A673 (cell line): ENCODE measurements around the gene CHTF18. TPM values are rescaled to one million over a fixed set of nuclear protein-coding genes. Genes with fewer than 3 reads are reported as not detected.
"Not testable (repeated sequence)": the region's sequence is repeated elsewhere in the genome, so short reads cannot be mapped to it uniquely, and the experiment has no call there.

Experiments
- BruUV-seq: library from RNA; stranded (reverse); fragments of 400-500 nt; replicated peaks from 2 replicates; lab custom pipeline; 2021; lab: Mats Ljungman, UMichigan
- CTCF ChIA-PET: fragments of 300-600 bp; sonication (Branson Sonifier 250); formaldehyde crosslinking; loops from one replicate; lab custom pipeline; 2022; ENCODE audit warnings: antibody characterized with exemption; lab: Charles Lee
- POLR2A ChIA-PET: fragments of 300-600 bp; sonication (Branson Sonifier 250); formaldehyde crosslinking; loops from one replicate; lab custom pipeline; 2022; ENCODE audit warnings: antibody characterized with exemption; ENCODE audit not compliant: low non-redundant PET; lab: Charles Lee
- DNase-seq: peaks from one replicate; pipeline ENCODE4 v3.0.0-alpha.2; 2015; ENCODE audit warnings: low spot score
- H3K27ac ChIP-seq: fragments of 200-600 bp; sonication (generic); 2 replicates; pipeline ENCODE4 v1.5.1; 2016; ENCODE audit warnings: mixed run types, low read depth, mild to moderate bottlenecking, mixed read lengths, antibody characterized with exemption, low read length; ENCODE audit not compliant: poor library complexity, severe bottlenecking
- H3K27me3 ChIP-seq: fragments of 200-600 bp; sonication (generic); replicated peaks from 2 replicates; pipeline ENCODE4 v1.6.1; 2017; ENCODE audit warnings: mixed run types, low read depth, mild to moderate bottlenecking, mixed read lengths, antibody characterized with exemption, low read length; ENCODE audit not compliant: insufficient read depth, poor library complexity
- H3K36me3 ChIP-seq: fragments of 200-600 bp; sonication (generic); 2 replicates; pipeline ENCODE4 v1.6.1; 2016; ENCODE audit warnings: mixed run types, mild to moderate bottlenecking, mixed read lengths, antibody characterized with exemption, low read length; ENCODE audit not compliant: insufficient read depth, poor library complexity, severe bottlenecking
- H3K4me1 ChIP-seq: fragments of 200-600 bp; sonication (generic); 2 replicates; pipeline ENCODE4 v1.6.1; 2017; ENCODE audit warnings: mixed run types, mild to moderate bottlenecking, mixed read lengths, antibody characterized with exemption, low read length; ENCODE audit not compliant: insufficient read depth, poor library complexity, severe bottlenecking
- H3K4me3 ChIP-seq: fragments of 200-600 bp; sonication (generic); 2 replicates; pipeline ENCODE4 v1.5.1; 2016; ENCODE audit warnings: low read depth, mixed run types, mild to moderate bottlenecking, mixed read lengths, low read length; ENCODE audit not compliant: poor library complexity, severe bottlenecking
- H3K9me3 ChIP-seq: fragments of 200-600 bp; sonication (generic); 2 replicates; pipeline ENCODE4 v1.6.1; 2016; ENCODE audit warnings: mixed run types, low read depth, mild to moderate bottlenecking, mixed read lengths, antibody characterized with exemption, low read length; ENCODE audit not compliant: poor library complexity, severe bottlenecking
- EZH2 ChIP-seq: fragments of 200-600 bp; sonication (generic); IDR thresholded peaks from 2 replicates; pipeline ENCODE4 v1.6.1; 2017; ENCODE audit warnings: borderline replicate concordance, low read depth, mild to moderate bottlenecking, mixed read lengths, antibody characterized with exemption, low read length; ENCODE audit not compliant: poor library complexity, severe bottlenecking
- intact Hi-C: fragments of 100-400 bp; cut with micrococcal nuclease; formaldehyde crosslinking; loops from one replicate; pipeline ENCODE4 v1.10.0; 2022; ENCODE audit not compliant: unreplicated experiment
- total RNA-seq: library from RNA; stranded (reverse); gene quantifications from 2 replicates; pipeline ENCODE4 v1.2.3, GENCODE V29; 2021
- TF ChIP-seq, protein P1 (sequence below): fragments of 300-800, 200-600 bp; sonication (generic); conservative IDR thresholded peaks from 2 replicates; pipeline ENCODE4 v1.5.1; 2017; ENCODE audit warnings: low read depth, mild to moderate bottlenecking, antibody characterized with exemption, low read length, moderate library complexity, mixed read lengths

The CHTF18 gene
- total RNA-seq, 1 experiment from 2014 or later, result 125 TPM

DNA sequence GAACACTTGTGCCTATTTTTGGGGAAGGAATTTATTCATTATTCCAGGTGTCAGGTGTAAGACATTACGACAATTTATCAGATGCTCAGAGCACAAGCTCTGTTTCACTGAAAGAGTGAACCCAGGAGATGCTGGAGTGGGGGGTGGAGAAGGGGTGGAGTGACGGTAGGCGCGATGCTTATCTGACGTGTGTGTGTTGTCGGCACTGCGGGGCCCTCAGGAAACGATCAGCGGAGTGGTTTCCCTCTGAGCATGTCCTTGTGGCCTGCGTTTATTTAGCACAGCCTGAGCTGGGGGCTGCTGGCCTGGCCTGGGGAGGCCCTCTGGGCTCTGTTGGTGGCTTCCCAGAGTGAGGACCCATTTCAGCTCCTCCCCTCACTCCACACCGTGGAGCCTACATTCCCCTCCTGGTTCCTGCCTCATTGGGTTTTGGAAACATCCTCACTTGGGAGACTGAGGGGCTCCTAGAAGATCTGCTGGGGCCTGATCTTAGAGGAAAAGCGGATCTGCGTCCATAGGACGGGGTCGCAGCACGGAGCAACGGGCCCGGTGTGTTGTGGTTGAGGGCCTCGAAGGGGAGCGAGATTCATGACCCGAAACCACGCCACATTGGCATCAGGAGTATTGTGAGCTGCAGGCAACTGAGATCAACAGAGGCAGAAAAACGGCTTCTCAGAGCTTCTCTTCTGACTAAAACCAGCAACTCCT is 31.1 kb downstream of the CHTF18 start:
- Histone ChIP-seq H3K27me3 (no peaks in the 10 kb centered on the region), H3K4me3 (no peak overlapping the region), H3K9me3 (no peaks in the 10 kb centered on the region), H3K36me3 (no peaks in the 10 kb centered on the region), H3K4me1 (no peaks in the 10 kb centered on the region), H3K27ac (no peak overlapping the region)
- DNase-seq, result no peak
- POLR2A ChIA-PET, result interaction anchor here (0.5 kb wide), 1 partner anchor 107 kb away, joined by 3 read pairs; no protein-coding TSS in a partner anchor
- TF ChIP-seq, protein P1, sequence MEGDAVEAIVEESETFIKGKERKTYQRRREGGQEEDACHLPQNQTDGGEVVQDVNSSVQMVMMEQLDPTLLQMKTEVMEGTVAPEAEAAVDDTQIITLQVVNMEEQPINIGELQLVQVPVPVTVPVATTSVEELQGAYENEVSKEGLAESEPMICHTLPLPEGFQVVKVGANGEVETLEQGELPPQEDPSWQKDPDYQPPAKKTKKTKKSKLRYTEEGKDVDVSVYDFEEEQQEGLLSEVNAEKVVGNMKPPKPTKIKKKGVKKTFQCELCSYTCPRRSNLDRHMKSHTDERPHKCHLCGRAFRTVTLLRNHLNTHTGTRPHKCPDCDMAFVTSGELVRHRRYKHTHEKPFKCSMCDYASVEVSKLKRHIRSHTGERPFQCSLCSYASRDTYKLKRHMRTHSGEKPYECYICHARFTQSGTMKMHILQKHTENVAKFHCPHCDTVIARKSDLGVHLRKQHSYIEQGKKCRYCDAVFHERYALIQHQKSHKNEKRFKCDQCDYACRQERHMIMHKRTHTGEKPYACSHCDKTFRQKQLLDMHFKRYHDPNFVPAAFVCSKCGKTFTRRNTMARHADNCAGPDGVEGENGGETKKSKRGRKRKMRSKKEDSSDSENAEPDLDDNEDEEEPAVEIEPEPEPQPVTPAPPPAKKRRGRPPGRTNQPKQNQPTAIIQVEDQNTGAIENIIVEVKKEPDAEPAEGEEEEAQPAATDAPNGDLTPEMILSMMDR, result no peak
- no peak for TF ChIP-seq EZH2
- BruUV-seq, result no TSS peak
- CTCF ChIA-PET, result no interaction called here
- intact Hi-C loops, result no loop called here

DNA sequence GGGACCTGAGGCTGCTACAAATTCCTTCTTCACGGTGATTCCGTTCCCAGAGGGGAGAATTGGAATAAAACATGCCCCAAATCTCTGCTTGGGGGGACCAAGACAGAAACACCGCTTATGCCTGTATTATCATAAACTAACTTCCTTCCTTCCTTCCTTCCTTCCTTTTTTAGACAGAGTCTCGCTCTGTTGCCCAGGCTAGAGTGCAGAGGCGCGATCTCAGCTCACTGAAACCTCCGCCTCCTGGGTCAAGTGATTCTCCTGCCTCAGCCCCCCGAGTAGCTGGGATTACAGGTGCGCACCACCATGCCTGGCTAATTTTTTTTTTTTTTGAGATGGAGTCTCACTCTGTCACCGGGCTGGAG is 31.6 kb downstream of the CHTF18 start:
- CTCF ChIA-PET, H3K9me3 ChIP-seq, H3K4me1 ChIP-seq, H3K4me3 ChIP-seq, H3K27me3 ChIP-seq, DNase-seq, BruUV-seq, H3K27ac ChIP-seq, H3K36me3 ChIP-seq, intact Hi-C loops: not testable (repeated sequence)
- POLR2A ChIA-PET, result interaction anchor here (0.5 kb wide), 1 partner anchor 108 kb away, joined by 3 read pairs; no protein-coding TSS in a partner anchor

DNA sequence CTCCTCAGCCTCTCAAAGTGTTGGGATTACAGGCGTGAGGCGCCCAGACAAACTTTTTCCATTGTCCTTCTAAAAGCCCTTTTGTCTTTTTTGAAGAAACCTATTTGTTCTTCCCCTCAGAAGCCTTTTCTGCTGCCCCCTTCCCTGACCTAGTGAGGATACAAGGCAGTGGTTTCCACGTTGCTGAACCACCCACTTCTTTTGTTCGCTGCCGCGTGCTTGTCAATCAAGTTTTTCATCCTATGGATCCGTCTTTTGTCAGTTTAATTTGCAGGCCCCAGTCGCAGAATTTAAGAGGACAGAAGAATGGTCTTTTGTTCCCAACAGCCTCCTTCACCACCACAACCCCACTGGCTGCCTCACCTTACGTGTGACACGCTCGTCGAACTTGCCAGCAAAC is 32.3 kb downstream of the CHTF18 start:
- H3K4me1 ChIP-seq, result peaks cover 7% of the 10 kb centered on the region
- POLR2A ChIA-PET, result no interaction called here
- intact Hi-C loops, result no loop called here
- TF ChIP-seq, protein P1, result no peak
- no peak for TF ChIP-seq EZH2
- DNase-seq, result no peak
- BruUV-seq, result no TSS peak
- H3K36me3 ChIP-seq, result no peaks in the 10 kb centered on the region
- no peaks in the 10 kb centered on the region for H3K27me3 ChIP-seq
- no peak overlapping the region for H3K27ac ChIP-seq
- no peak overlapping the region for H3K4me3 ChIP-seq
- H3K9me3 ChIP-seq, result no peaks in the 10 kb centered on the region
- CTCF ChIA-PET, result no interaction called here

DNA sequence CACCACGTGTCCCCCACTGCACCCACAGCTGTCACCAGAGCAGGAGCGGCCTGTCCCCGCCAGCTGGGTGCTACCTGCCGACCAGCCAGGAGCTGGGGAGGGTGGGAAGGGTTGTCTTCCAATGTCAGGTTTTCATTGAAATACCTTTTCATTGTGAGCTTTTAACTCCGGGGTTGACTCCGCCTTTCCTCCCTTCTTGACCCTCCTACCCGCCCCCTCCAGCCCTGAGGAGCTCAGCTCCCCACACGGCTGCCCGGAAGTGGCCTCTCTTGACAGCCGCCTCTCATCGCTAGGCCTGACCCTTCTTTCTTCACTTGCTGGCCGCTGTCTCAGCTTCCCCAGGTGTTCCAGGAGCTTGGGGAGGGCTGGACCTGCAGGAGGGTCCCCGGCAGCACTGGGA is 33.3 kb downstream of the CHTF18 start:
- no peaks in the 10 kb centered on the region for H3K27me3 ChIP-seq
- no TSS peak for BruUV-seq
- H3K9me3 ChIP-seq, result no peaks in the 10 kb centered on the region
- H3K27ac ChIP-seq, result no peak overlapping the region
- intact Hi-C loops, result no loop called here
- POLR2A ChIA-PET, result no interaction called here
- TF ChIP-seq, protein P1, result no peak
- TF ChIP-seq EZH2, result no peak
- DNase-seq, result no peak
- no peaks in the 10 kb centered on the region for H3K36me3 ChIP-seq
- H3K4me1 ChIP-seq, result peaks cover 8% of the 10 kb centered on the region
- H3K4me3 ChIP-seq, result no peak overlapping the region
- CTCF ChIA-PET, result no interaction called here
